Loucy (cell line): Measurements from ENCODE around the gene GAB2.

Experiments
- H2AFZ ChIP-seq: fragments of 200-600 bp; sonication (generic); 2 replicates; pipeline ENCODE4 v1.6.0; 2016; ENCODE audit warnings: antibody characterized with exemption, mild to moderate bottlenecking, low read length, moderate library complexity
- H3F3A ChIP-seq: fragments of 200-600 bp; 2 replicates; pipeline ENCODE4 v1.6.0; 2016; ENCODE audit warnings: antibody characterized with exemption, low read depth, mild to moderate bottlenecking
- H3K27me3 ChIP-seq: fragments of 200-600 bp; sonication (generic); 2 replicates; pipeline ENCODE4 v1.6.1; 2014; ENCODE audit warnings: low read length, mild to moderate bottlenecking; ENCODE audit not compliant: insufficient read depth, poor library complexity, severe bottlenecking
- H3K36me3 ChIP-seq: fragments of 200-600 bp; sonication (generic); 2 replicates; pipeline ENCODE4 v1.6.1; 2016; ENCODE audit warnings: low read length; ENCODE audit not compliant: insufficient read depth
- H3K4me1 ChIP-seq: fragments of 200-600 bp; sonication (generic); 2 replicates; pipeline ENCODE4 v1.5.1; 2014; ENCODE audit warnings: low read length, mild to moderate bottlenecking; ENCODE audit not compliant: insufficient read depth, poor library complexity, severe bottlenecking
- H3K4me2 ChIP-seq: fragments of 200-600 bp; sonication (generic); 2 replicates; pipeline ENCODE4 v1.6.0; 2014; ENCODE audit warnings: antibody characterized with exemption, low read length, low read depth, mild to moderate bottlenecking; ENCODE audit not compliant: poor library complexity, severe bottlenecking
- H3K4me3 ChIP-seq: fragments of 200-600 bp; sonication (generic); 2 replicates; pipeline ENCODE4 v1.5.1; 2014; ENCODE audit warnings: low read length, mild to moderate bottlenecking, mixed read lengths; ENCODE audit not compliant: poor library complexity, severe bottlenecking
- H3K79me2 ChIP-seq: fragments of 200-600 bp; sonication (generic); 2 replicates; pipeline ENCODE4 v1.6.1; 2014; ENCODE audit warnings: low read length; ENCODE audit not compliant: insufficient read depth
- H3K9ac ChIP-seq: fragments of 200-600 bp; sonication (generic); 2 replicates; pipeline ENCODE4 v1.6.0; 2014; ENCODE audit warnings: mild to moderate bottlenecking, low read depth, low read length, moderate library complexity; ENCODE audit not compliant: poor library complexity, severe bottlenecking
- H3K9me2 ChIP-seq: fragments of 200-600 bp; sonication (generic); replicated peaks from 2 replicates; pipeline ENCODE4 v1.6.1; 2016; ENCODE audit warnings: low read depth, low read length, mixed read lengths
- H3K9me3 ChIP-seq: fragments of 200-600 bp; sonication (generic); 2 replicates; pipeline ENCODE4 v1.6.1; 2014; ENCODE audit warnings: mild to moderate bottlenecking, antibody characterized with exemption, low read length, low read depth; ENCODE audit not compliant: insufficient read depth
- H4K20me1 ChIP-seq: fragments of 200-600 bp; sonication (generic); 2 replicates; pipeline ENCODE4 v1.6.0; 2014; ENCODE audit warnings: antibody characterized with exemption, low read length, mild to moderate bottlenecking; ENCODE audit not compliant: insufficient read depth, poor library complexity, severe bottlenecking
- CTCF ChIP-seq: fragments of 200-600 bp; sonication (generic); conservative IDR thresholded peaks from 2 replicates; pipeline ENCODE4 v1.5.1; 2014; ENCODE audit warnings: mild to moderate bottlenecking, antibody characterized with exemption, low read length
- EZH2phosphoT487 ChIP-seq: fragments of 200-600 bp; IDR thresholded peaks from 2 replicates; pipeline ENCODE4 v1.6.1; 2018; ENCODE audit warnings: antibody characterized with exemption, mild to moderate bottlenecking, moderate library complexity, borderline replicate concordance

GAB2 gene

GRCh38 chr11:78341841-78342240 is 75.8 kb downstream of the GAB2 start:
- no peaks in the 10 kb centered on the region for H3F3A ChIP-seq
- H3K36me3 ChIP-seq: no peaks in the 10 kb centered on the region
- H3K9me2 ChIP-seq: no peaks in the 10 kb centered on the region
- no peaks in the 10 kb centered on the region for H4K20me1 ChIP-seq
- no peak overlapping the region for H2AFZ ChIP-seq
- no peak overlapping the region for H3K9ac ChIP-seq
- H3K4me2 ChIP-seq: no peak overlapping the region
- no peaks in the 10 kb centered on the region for H3K4me1 ChIP-seq
- H3K9me3 ChIP-seq: no peaks in the 10 kb centered on the region
- H3K27me3 ChIP-seq: no peaks in the 10 kb centered on the region
- TF ChIP-seq CTCF: no peak
- no peak for TF ChIP-seq EZH2phosphoT487
- H3K4me3 ChIP-seq: no peak overlapping the region
- no peaks in the 10 kb centered on the region for H3K79me2 ChIP-seq

GRCh38 chr11:78340530-78340929 is 77.1 kb downstream of the GAB2 start:
- no peak overlapping the region for H3K4me2 ChIP-seq
- no peaks in the 10 kb centered on the region for H3K36me3 ChIP-seq
- no peaks in the 10 kb centered on the region for H3K9me2 ChIP-seq
- H4K20me1 ChIP-seq: no peaks in the 10 kb centered on the region
- H3K4me3 ChIP-seq: no peak overlapping the region
- no peak overlapping the region for H2AFZ ChIP-seq
- no peak overlapping the region for H3K9ac ChIP-seq
- no peaks in the 10 kb centered on the region for H3K79me2 ChIP-seq
- H3K4me1 ChIP-seq: no peaks in the 10 kb centered on the region
- TF ChIP-seq EZH2phosphoT487 (no peak), CTCF (no peak)
- no peaks in the 10 kb centered on the region for H3K9me3 ChIP-seq
- no peaks in the 10 kb centered on the region for H3K27me3 ChIP-seq
- H3F3A ChIP-seq: no peaks in the 10 kb centered on the region

- H3K4me1 ChIP-seq: no peaks in the 10 kb centered on the region
Observed at GRCh38 chr11:78339945-78340344, 77.7 kb downstream of the GAB2 start.

More at GRCh38 chr11:78339945-78340344, 77.7 kb downstream of the GAB2 start:
- no peaks in the 10 kb centered on the region for H3F3A ChIP-seq
- H3K79me2 ChIP-seq: no peaks in the 10 kb centered on the region
- H2AFZ ChIP-seq: no peak overlapping the region
- no peaks in the 10 kb centered on the region for H3K9me3 ChIP-seq
- no peaks in the 10 kb centered on the region for H3K9me2 ChIP-seq
- no peak overlapping the region for H3K4me2 ChIP-seq
- no peak overlapping the region for H3K9ac ChIP-seq
- H4K20me1 ChIP-seq: no peaks in the 10 kb centered on the region
- H3K4me3 ChIP-seq: no peak overlapping the region
- TF ChIP-seq CTCF: no peak
- TF ChIP-seq EZH2phosphoT487: no peak
- H3K36me3 ChIP-seq: no peaks in the 10 kb centered on the region
- H3K27me3 ChIP-seq: no peaks in the 10 kb centered on the region
